ENCODE results near the gene FNBP1.
"Not testable (repeated sequence)": the region's sequence is repeated elsewhere in the genome, so short reads cannot be mapped to it uniquely, and the experiment has no call there.

Gene FNBP1

DNA sequence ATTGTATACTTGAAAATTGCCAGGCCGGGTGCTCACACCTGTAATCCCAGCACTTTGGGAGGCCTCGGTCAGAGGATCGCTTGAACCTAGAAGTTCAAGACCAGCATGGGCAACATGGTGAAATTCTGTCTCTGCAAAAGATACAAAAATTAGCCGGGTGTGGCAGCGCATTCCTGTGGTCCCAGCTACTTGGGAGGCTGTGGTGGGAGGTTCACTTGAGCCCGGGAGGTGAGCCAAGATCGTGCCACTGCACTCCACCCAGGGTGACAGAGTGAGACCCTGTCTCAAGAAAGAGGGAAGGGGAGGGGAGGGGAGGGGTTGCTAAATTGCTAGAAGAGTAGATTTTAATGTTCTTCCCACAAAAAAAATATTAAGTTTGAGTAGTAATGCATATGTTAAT lies 53.2 kb downstream of the FNBP1 start:
- no peak for DNase-seq

DNA sequence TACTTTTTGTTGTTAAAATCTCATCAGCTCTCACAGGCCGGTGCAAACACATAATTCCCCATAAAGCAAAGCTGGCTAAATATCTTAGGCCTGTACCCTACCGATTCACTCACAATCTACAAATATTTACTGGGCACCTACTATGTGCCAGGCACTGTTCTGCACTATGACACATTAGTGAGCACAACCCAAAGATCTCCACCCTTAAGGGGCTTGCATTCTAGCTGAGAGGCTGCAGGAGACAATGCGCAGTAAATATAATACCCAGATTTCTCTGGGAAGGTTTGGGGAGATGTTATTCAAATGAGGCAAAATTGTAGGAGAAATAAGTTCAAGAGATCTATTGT lies 53.7 kb downstream of the FNBP1 start:
- DNase-seq = no peak

DNA sequence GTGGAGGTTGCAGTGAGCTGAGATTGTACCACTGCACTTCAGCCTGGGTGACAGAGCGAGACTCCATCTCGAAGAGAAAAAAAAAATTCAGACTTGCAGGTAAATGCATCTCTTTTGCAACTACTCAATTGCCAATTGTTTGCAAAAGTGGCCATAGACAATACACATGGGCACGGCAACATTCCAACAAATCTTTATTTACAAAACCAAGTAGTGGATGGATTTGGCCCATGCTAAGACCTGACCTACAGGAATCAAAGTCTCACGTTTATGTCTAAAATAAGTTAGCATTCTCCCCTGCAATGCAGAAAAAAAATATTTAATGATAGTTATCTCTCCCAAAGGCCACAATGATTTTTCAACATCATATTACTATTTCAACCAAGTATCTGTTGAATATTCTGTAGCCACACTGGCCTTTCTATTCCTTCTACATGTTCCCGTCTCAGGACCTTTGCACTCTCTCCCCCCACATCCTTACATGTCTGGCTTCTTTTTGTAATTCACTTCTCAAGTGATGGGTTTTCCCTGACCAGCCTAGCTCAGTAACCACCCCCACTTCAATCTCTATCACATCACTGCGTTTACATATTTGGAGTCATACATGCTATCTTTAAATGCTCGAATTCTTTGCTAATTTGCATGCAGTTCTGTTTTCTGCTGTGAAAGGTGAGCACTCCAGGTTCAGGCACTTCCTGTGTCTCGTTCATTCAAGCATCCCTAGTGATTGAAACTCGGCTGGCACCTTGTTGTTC lies 54.2 kb downstream of the FNBP1 start:
- DNase-seq = no peak

DNA sequence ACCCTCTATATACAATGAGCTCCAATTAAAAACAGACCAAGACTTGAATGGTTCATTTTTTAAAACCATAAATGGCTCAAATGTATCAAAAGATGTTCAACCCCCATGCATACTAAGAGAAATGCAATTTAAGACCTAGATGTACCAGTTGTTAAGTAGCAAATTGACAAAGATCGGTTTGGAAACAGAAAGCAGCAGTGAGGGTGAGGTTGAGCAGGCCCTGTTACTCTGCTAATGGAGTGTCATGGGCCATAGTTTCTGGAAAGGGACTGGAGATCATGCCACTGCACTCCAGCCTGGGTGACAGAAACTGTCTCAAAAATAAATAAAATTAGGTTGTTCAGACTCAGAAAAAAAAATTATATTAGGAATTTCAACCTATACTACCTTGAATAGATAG lies 55.0 kb downstream of the FNBP1 start:
- DNase-seq = no peak

DNA sequence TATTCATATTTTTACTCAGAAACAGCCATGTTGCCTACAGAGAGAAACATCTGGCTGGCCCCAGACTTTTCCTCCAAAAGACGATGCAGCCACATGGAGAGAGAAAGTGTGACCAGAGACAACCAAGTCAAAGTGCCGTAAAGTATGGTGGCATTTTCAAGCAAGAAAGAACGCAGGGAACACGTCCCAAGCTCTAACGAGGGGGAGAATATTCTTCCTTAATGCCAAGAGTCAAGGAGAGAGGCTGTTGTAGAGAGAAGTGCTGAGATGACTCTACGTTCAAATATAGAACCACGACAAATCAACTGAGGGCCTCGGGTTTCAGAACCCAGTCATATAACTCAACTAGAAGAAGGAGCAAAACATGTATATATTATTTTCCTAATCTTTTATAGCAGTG lies 55.9 kb downstream of the FNBP1 start:
- DNase-seq = no peak

DNA sequence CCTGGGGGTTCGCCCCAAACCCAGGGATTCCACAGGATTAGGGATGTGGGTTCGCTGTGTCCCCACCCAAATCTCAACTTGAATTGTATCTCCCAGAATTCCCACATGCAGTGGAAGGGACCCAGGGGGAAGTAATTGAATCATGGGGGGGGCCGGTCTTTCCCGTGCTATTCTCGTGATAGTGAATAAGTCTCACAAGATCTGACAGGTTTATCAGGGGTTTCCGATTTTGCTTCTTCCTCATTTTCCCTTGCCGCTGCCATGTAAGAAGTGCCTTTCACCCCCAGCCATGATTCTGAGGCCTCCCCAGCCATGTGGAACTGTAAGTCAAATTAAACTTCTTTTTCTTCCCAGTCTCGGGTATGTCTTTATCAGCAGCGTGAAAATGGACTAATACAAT lies 58.4 kb downstream of the FNBP1 start:
- not testable (repeated sequence) for DNase-seq

DNA sequence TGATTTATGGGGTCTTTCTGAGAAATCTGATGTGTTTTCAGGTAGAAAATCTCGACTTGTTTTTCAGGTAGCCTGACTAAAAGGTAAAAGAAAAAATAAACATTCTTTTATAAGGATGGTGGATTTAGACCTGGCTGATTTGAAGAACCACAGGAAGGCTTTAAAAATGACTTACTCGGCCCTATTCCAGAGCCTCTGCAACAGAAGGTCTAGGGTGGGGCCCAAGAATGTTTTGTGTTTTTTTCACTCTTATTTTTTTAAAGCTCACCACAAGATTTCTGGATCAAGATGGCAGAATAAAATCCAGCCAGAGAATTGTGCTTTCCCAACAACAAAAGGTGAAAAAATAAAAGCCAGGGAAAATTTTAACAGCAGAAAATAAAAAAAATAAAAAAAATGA lies 59.1 kb downstream of the FNBP1 start:
- DNase-seq = no peak

DNA sequence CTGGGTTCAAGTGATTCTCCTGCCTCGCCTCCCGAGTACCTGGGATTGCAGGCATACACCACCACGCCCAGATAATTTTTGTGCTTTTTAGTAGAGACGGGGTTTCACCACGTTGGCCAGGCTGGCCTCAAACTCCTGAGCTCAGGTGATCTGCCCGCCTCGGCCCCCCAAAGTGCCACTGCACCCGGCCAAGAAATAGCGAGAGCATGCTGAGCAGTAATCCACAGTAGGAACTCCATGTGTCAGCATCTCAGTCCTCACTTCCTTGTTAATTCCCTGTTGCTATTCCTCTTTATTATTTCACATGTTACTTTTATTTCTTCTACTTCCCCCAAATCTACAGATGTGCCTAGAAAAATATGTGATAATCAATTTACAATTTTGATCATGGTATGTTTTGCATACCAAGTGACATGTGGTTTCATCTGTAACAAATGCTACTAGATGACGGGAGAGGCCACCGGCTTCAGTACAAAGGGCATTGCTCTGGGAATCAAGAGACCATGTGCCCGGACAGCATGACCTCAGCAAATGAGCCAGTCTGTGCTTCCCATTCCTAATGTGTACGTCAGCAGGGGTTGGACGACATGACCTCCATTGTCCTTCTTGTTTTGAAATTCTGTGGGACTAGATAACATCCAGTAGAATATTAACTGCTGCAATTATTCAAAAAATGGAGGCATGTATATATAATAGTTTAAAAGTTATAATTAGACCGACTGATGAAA lies 61.6 kb downstream of the FNBP1 start:
- DNase-seq = no peak

DNA sequence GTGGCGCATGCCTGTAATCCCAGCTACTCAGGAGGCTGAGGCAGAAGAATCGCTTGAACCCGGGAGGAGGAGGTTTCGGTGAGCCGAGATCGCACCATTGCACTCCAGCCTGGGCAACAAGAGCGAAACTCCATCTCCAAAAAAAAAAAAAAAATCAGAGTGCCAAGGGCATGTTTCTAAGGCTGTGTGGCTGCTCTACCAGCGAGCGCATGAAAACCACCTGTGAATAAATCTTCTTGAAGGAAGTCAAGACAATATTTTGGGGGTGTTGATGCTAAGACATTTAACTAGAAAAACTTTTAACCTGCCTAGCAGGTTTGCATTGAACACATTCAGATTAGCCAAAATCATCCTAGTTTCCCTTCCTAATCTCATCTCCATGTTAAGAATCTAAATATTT lies 62.8 kb downstream of the FNBP1 start:
- not testable (repeated sequence) for DNase-seq

DNA sequence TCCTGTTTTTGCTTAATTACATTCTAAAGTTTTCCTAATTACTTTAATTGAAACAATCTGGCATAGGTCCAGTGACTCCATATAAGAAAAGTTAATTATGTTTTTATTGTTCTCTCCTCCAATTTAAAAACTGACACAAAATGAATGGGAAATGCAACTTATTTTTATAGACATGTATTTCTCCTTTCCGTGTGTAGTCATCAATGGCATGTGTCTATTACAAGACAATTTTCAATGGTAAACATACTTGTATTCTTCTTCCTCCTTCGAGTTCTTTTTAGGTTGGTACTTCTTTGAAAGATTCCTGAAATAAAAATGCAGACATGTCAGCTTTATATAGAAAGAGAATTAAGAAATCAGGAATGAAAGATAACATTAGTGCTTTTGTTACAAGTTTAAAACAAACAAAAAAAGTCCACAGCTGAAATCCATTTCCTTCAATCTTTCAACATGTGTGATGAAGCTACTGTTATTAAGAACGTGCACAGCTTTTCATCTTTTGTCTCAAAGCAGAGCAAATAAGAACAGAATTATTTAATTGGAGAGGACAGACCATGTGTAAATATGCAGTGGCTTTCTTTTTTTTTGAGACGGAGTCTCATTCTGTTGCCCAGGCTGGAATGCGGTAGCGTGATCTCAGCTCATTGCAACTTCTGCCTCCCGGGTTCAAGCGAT lies 63.8 kb downstream of the FNBP1 start:
- DNase-seq = no peak

DNA sequence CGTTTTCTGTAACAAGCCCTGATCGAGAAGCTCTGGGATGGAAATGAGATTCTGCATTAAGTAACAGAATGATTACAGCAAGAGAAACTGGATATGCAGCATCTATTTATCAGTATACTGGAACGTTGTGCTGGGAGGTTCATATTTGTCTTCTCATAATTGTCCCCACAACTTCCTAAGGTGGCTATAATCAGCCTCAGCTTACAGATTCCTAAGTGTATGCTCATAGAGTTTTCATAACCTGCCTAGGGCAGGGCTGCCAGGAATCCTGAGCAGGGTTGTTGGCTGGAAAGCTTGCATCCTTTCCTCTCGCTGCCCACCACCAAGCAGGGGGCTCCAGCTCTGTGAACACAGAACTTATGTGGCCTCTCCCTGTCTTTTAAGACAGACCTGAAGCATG lies 70.2 kb downstream of the FNBP1 start:
- no peak for DNase-seq

DNA sequence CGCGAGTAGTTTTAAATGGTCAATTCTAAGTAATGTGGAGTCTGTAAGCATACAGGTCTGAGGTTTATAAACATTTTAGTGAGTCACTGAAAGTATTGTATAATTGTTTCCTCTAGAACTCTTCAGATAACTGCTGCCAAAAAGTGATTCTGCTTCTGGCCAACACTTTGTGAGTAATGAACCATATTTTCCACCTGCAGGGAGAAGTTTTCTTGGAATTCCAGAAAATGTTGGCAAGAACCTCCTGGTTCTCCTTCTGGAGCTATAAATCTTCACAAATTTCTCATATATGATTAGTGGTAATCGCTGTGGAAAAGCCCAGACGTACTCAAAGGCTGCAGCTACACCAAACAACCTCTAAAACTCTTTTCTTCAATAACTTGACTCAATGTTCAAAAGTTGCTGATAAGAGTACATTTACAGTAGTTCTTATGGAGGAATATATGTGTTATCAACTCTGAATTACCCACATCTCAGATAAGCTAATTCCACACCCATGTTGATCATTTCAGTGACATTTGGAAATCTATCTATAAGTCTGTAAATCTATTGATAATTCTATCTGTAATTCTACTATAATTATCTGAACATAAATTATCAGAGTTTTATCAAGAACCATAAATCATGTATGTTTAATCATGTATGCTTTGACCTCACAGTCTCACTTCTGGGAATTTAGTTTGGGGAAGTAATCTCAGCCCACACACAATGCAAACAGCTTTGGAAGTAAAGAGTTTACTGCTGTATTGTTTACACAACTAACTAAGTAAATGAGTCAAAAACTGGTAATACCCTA lies 74.1 kb downstream of the FNBP1 start:
- DNase-seq = no peak

DNA sequence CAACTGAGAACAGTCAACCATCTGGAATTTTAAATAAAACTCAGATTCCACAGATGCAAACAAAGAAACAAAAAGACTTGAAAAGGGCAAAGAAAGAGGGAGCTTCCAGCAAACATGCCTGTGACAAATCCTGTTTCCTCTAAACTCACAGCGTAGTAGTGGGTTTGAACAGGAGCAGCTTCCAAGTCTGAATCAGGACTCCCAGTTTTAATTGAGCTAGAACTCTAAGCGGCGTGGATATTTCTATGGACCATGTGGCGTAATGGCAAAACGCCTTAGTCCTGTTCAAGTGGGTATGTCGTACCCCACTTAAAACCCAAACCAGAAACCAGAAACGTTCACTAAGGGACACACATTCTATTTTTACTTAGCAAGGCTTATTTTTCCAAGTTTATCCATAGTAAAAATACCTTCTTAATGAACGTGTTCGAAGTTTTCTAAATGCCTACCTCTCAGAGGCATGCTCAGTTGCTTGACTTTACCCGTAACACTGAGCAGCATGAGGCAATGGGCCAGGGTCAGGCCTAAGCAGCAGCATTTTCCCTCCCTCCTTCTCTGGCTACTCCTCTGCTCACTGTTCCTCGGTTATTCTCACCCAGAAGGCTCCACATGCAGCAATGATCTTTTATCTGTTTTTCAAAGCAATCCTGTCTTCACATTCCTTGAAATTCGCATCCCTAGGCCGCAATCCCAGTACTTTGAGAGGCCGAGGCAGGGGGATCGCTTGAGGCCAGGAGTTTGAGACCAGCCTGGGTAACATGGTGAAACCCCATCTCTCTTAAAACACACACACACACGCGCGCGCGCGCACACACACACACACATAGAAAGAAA lies 77.9 kb downstream of the FNBP1 start:
- DNase-seq = no peak

DNA sequence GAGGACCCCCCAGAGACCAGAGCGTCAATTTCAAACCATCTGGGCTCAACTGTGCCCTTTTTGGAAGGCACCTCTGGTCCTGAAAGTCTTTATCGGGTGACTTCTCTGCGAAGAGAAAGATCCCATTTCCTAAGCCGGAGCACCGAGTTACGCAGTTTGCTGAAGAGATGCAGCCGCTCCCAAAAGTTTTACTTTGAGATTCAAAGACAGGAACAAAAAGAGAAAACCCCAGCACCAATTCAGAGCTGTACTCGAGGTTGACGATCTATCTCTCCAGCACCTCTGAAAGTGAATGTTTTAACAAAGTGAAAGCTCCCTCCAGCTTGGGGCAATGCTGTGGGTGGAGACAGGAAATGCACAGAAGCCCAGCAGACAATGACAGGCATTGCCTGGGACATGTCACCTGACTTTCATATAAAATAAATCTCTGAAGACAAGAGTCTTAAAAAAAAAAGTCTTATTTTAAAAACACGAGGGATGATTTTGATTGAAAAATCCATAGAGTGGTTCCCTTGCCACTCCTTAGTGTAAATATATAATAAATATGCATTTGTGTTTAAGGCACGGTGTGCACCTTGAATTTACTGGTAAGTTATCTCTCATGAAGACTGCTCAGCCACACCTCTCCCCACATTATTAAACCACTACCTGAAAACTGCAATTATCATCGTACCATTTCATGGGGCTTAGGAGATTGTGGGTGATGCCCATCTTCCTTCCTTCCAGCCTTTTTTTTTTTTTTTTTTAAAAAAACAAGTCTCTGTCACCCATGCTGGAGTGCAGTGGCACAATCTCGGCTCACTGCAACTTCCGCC lies 79.9 kb downstream of the FNBP1 start:
- DNase-seq = peak; percentile 56

DNA sequence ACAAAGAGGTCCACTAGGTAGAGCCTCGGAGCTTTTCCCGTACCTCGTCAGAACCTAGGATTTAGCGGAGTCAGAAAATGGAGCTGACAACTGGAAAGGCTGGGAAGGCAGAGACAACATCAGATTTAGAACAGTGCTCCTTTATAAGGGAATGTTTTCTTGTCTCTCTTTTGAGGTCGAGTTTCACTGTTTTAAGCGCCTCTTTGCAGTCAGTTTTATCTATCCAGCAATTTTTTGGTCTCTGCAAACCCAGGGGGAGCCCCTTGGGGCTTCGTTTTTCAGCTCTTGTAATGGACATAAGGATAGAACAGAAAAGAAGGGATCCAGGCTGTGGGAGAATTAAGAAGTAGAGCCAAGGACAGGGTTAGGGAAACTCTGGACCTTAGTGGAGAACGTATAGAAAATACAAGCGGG lies 80.5 kb downstream of the FNBP1 start:
- no peak for DNase-seq

DNA sequence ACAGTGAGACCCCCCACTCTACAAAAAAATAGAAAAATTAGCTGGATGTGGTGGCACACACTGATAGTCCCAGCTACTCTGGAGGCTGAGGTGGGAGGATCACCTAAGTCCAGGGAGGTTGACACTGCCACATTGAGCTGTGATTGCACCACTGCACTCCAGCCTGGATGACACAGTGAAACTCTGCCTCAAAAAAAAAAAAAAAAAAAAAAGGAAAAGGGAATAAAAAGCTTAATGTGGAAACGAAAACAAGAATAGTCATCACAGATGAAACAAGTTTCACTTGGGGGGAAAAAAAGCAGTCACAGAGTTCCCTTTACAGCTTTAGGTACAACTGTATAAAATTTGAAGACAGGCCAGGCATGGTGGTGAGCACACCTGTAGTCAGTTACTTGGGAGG lies 84.2 kb downstream of the FNBP1 start:
- no peak for DNase-seq

DNA sequence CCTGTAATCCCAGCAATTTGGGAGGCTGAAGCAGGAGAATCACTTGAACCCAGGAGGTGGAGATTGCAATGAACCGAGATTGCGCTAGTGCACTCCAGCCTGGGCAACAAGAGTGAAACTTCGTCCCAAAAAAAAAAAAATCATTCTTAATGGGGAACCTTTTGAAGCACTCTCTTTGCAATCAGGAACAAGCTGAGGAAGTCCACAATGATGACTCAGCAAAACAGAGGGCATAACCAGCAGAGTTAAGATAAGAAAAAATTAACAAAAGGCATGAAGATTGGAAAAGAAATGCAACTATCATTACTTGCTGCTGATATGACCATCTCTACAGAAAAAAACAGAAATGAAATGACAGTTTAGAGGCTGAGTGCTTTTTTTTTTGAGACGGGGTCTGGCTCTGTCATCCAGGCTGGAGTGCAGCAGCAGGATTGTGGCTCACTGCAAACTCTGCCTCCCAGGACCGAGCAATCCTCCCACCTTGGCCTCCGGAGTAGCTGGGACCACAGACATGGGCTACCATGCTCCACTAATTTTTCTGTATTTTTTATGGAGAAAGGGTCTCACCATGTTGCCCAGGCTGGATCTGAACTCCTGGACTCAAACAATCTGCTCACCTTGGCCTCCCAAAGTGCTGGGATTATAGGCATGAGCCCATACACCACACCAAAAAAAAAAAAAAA lies 88.0 kb downstream of the FNBP1 start:
- no peak for DNase-seq

DNA sequence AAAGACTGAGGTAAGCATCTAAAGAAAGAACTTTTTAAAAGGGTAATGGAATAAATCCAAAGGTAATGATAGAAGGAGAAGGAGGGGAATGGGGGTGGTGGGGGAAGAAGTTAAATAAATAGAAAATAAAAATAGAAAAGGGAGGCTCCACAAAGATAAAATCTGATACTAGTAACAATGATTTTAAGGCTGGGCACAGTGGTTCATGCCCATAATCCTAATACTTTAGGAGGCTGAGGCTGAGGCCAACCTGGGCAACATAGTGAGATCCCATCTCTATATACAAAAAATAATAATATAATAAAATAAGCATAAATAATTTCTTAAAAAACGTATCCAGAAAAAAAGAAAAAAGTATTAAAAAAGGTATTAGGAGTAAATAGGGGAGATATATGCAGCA lies 89.3 kb downstream of the FNBP1 start:
- DNase-seq = no peak

DNA sequence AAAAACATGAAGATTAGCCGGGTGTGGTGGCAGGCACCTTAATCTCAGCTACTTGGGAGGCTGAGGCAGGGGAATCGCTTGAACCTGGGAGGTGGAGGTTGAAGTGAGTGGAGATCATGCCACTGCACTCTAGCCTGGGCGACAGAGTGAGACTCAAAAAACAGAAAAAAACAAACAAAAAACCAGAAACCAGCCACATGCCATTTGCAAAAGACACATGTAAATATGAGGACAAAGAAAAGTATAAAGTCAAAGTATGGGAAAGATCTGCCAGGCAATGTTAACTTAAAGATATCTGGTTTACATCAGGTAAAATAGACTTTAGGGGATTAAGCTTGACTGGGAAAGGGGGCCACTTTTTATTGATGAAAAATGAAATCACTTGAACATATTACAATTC lies 90.7 kb downstream of the FNBP1 start:
- DNase-seq = no peak

DNA sequence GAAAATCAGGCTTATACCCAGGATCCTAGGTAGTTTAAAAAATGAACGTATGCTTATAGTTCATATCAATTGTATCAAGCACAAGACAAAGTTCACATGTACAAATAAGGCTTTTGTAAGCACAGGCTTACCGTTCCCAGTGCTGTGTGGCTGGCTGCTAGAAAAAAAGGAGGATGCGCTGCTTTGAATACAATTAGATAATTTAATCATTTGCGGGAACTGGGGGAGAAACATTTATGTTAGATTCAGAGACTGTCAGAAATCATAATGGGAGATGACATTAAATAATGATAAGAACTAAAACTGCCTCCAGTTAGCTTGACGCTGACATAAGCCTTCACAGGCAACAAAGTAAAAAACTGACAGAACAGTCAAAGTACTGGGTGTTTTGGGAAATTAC lies 93.2 kb downstream of the FNBP1 start:
- DNase-seq = no peak

DNA sequence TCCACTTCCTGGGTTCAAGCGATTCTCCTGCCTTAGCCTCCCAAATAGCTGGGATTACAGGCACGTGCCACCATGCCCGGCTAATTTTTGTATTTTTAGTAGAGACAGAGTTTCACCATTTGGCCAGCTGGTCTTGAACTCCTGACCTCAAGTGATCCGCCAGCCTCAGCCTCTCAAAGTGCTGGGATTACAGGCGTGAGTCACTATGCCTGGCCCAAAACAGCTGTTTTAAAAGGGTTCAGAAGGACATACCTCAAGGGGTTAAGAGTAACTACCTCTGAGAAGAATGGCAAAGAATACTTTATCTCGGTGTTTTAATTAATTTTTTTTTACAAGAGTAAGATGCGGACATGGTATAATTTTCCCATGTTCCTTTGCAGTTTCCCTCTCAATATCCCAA lies 94.4 kb downstream of the FNBP1 start:
- DNase-seq = not testable (repeated sequence)

All from activated CD4-positive, alpha-beta T cell treated with anti-CD3 and anti-CD28 coated beads for 1 hour (primary cell).